Prostate gland (tissue), 2 donors: Measurements from ENCODE around the gene RAVER1.

Experiments
- CTCF ChIP-seq, 4 experiments: fragments of 200-600 bp in 2 of 4; fragments of 450-650 bp in 2 of 4; sonication (generic) in 2 of 4; IDR thresholded peaks; 1 replicate in 3 of 4; 2 replicates in 1 of 4; pipeline ENCODE4 v1.5.1; 2016 to 2019; ENCODE audit warnings: antibody characterized with exemption in 4 of 4, mild to moderate bottlenecking in 2 of 4, moderate library complexity in 2 of 4
- POLR2A ChIP-seq: fragments of 450-650 bp; IDR thresholded peaks from one replicate; pipeline ENCODE4 v1.6.1; 2016; ENCODE audit warnings: antibody characterized with exemption, mild to moderate bottlenecking
- POLR2AphosphoS5 ChIP-seq: sonication (generic); formaldehyde crosslinking; IDR thresholded peaks from one replicate; pipeline ENCODE4 v1.6.1; 2017; ENCODE audit warnings: antibody characterized with exemption

- TF ChIP-seq CTCF (IDR thresholded peaks at IDR 0.05) (no peak), POLR2AphosphoS5 (no peak), POLR2A (no peak)
These were observed 5.5 kb downstream of the RAVER1 start for GRCh38 chr19:10327793-10328192.
